Retinal pigment epithelial cell (primary cell): ENCODE measurements around the gene SEC24D.

ENCODE experiments used
- DNase-seq: peaks from one replicate; pipeline ENCODE4 v3.0.0-alpha.2; 2010; ENCODE audit warnings: low read depth
- H3K4me3 ChIP-seq: 2 replicates; pipeline ENCODE4 v1.5.1; 2011; ENCODE audit warnings: mild to moderate bottlenecking, low read length, control low read depth, moderate library complexity
- CTCF ChIP-seq: conservative IDR thresholded peaks from 2 replicates; pipeline ENCODE4 v1.5.1; 2011; ENCODE audit warnings: low read depth, low read length, control low read depth, inconsistent platforms

SEC24D gene

DNA sequence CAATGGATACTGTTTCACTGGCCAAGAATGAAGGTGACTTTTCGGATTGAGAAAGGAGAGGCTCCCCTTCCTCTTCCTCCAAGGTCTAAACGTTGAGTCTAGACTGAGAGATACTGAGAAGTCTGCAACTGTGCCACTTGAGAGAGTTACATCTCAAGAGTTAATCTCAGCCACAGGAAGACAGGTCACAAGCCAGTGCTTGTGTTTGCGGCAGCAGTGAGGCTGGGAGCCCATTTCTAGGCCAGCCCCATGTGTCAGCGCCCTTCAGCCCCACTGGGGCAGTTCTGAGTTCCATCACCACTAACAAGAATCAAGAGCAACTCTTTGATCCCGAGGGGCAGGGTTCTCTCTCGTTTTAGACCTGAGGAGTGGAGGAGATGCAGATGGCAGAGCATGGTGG, 7.3 kb upstream of the SEC24D start:
- DNase-seq = no peak
- TF ChIP-seq CTCF = no peak
- H3K4me3 ChIP-seq = no peak overlapping the region

DNA sequence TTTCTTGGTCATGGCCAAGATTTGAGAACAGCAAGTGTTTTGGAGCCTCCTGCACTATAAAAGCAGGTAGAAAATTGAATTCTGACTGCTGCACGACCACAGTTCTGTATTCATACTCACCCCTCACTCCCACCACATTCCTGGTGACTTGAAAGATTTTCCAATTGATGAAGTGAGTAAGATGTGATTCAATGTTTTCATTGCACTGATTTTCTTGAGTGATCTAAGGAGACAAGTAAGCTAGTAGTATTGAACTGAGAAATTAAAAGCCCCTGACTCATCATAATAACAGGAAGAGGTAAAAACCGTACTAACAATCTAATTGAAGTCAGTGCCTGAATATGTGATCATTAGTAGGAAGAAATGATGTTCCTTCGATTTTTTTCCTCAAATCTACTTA, 6.1 kb upstream of the SEC24D start:
- H3K4me3 ChIP-seq = no peak overlapping the region
- DNase-seq = peak; percentile 39
- no peak for TF ChIP-seq CTCF

DNA sequence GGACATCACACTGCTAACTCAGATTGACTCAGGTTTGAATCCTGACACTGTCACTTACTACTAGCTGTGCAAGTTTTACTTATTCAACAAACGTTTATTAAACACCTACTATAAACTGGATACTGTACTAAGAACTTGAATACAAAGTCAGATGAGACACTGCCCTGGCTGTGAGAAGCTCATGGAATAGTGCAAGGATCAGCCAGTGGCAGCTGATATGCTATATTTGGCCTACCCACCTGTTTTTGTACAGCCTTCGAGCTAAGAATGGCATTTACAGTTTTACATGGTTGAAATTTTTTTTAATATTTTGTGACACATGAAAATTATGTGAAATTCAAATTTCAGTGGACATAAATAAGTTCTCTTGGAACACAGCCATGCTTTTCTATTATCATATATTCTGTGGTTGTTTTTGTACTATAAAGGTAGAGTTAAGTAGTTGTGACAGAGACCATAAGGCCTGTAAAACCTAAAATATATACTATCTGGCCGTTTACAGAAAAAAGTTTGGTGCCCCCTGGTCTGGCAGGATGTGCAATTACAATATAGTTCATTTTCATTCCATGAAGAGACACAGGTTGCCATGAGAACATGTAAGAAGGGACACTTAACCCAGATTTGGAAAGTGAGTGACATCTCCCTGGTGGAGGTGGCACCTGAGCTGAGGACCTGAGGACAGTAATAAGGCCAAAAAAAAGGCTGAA, 3.4 kb upstream of the SEC24D start:
- DNase-seq = no peak
- TF ChIP-seq CTCF = no peak
- no peak overlapping the region for H3K4me3 ChIP-seq

- no peak for TF ChIP-seq CTCF
- no peak overlapping the region for H3K4me3 ChIP-seq
- no peak for DNase-seq
Observed at GRCh38 chr4:118837121-118837507, 1.2 kb upstream of the SEC24D start.

GRCh38 chr4:118836301-118837120, 585 bp upstream of the SEC24D start:
- peak; percentile 17 for DNase-seq
- no peak for TF ChIP-seq CTCF
- peak overlapping the region; percentile 78 for H3K4me3 ChIP-seq

GRCh38 chr4:118834960-118835569, 861 bp downstream of the SEC24D start:
- peak; percentile 39 for DNase-seq
- TF ChIP-seq CTCF = no peak
- peak overlapping the region; percentile 78 for H3K4me3 ChIP-seq
